Loucy (cell line): ENCODE data around the gene USB1.

Experiments used
- H2AFZ ChIP-seq: fragments of 200-600 bp; sonication (generic); 2 replicates; pipeline ENCODE4 v1.6.0; 2016; ENCODE audit warnings: antibody characterized with exemption, mild to moderate bottlenecking, low read length, moderate library complexity
- H3F3A ChIP-seq: fragments of 200-600 bp; 2 replicates; pipeline ENCODE4 v1.6.0; 2016; ENCODE audit warnings: antibody characterized with exemption, low read depth, mild to moderate bottlenecking
- H3K27me3 ChIP-seq: fragments of 200-600 bp; sonication (generic); 2 replicates; pipeline ENCODE4 v1.6.1; 2014; ENCODE audit warnings: low read length, mild to moderate bottlenecking; ENCODE audit not compliant: insufficient read depth, poor library complexity, severe bottlenecking
- H3K36me3 ChIP-seq: fragments of 200-600 bp; sonication (generic); 2 replicates; pipeline ENCODE4 v1.6.1; 2016; ENCODE audit warnings: low read length; ENCODE audit not compliant: insufficient read depth
- H3K4me1 ChIP-seq: fragments of 200-600 bp; sonication (generic); 2 replicates; pipeline ENCODE4 v1.5.1; 2014; ENCODE audit warnings: low read length, mild to moderate bottlenecking; ENCODE audit not compliant: insufficient read depth, poor library complexity, severe bottlenecking
- H3K4me2 ChIP-seq: fragments of 200-600 bp; sonication (generic); 2 replicates; pipeline ENCODE4 v1.6.0; 2014; ENCODE audit warnings: antibody characterized with exemption, low read length, low read depth, mild to moderate bottlenecking; ENCODE audit not compliant: poor library complexity, severe bottlenecking
- H3K4me3 ChIP-seq: fragments of 200-600 bp; sonication (generic); 2 replicates; pipeline ENCODE4 v1.5.1; 2014; ENCODE audit warnings: low read length, mild to moderate bottlenecking, mixed read lengths; ENCODE audit not compliant: poor library complexity, severe bottlenecking
- H3K79me2 ChIP-seq: fragments of 200-600 bp; sonication (generic); 2 replicates; pipeline ENCODE4 v1.6.1; 2014; ENCODE audit warnings: low read length; ENCODE audit not compliant: insufficient read depth
- H3K9ac ChIP-seq: fragments of 200-600 bp; sonication (generic); 2 replicates; pipeline ENCODE4 v1.6.0; 2014; ENCODE audit warnings: mild to moderate bottlenecking, low read depth, low read length, moderate library complexity; ENCODE audit not compliant: poor library complexity, severe bottlenecking
- H3K9me2 ChIP-seq: fragments of 200-600 bp; sonication (generic); replicated peaks from 2 replicates; pipeline ENCODE4 v1.6.1; 2016; ENCODE audit warnings: low read depth, low read length, mixed read lengths
- H3K9me3 ChIP-seq: fragments of 200-600 bp; sonication (generic); 2 replicates; pipeline ENCODE4 v1.6.1; 2014; ENCODE audit warnings: mild to moderate bottlenecking, antibody characterized with exemption, low read length, low read depth; ENCODE audit not compliant: insufficient read depth
- H4K20me1 ChIP-seq: fragments of 200-600 bp; sonication (generic); 2 replicates; pipeline ENCODE4 v1.6.0; 2014; ENCODE audit warnings: antibody characterized with exemption, low read length, mild to moderate bottlenecking; ENCODE audit not compliant: insufficient read depth, poor library complexity, severe bottlenecking
- EZH2phosphoT487 ChIP-seq: fragments of 200-600 bp; IDR thresholded peaks from 2 replicates; pipeline ENCODE4 v1.6.1; 2018; ENCODE audit warnings: antibody characterized with exemption, mild to moderate bottlenecking, moderate library complexity, borderline replicate concordance
- TF ChIP-seq, protein P1 (sequence below): fragments of 200-600 bp; sonication (generic); conservative IDR thresholded peaks from 2 replicates; pipeline ENCODE4 v1.5.1; 2014; ENCODE audit warnings: mild to moderate bottlenecking, antibody characterized with exemption, low read length

The USB1 gene

DNA sequence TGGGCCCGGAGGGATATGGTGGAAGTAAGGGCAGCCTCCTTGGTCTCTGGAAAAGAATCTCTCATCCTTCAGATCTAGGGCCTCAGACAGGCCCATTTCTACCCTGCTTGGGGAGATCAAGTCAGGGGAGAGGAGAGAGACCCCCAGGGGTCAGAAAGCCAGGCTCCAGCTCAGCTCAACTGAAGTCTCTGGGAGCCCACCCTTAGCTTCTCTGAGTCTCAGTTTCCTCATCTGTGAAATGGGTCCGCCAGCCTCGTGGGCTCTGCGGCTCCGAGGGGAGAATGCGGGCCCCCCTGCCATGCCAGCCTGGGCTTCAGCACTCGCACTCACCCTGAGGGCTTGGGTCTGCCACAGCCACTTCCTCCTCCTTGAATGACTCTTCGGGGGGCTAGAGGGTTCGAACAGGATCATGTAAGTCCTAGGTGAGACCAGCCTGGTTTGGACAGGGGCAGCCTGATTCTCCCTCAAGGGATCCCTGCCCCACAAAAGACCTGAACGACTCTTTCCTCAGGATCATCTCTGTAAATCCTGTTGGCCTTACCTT is 37.0 kb upstream of the USB1 start:
- Histone ChIP-seq H3K4me3 (no peak overlapping the region), H3K79me2 (no peaks in the 10 kb centered on the region), H3K9ac (no peak overlapping the region), H3K4me2 (no peak overlapping the region), H3K27me3 (no peaks in the 10 kb centered on the region), H2AFZ (no peak overlapping the region), H3K36me3 (no peaks in the 10 kb centered on the region), H4K20me1 (no peaks in the 10 kb centered on the region), H3K9me2 (no peaks in the 10 kb centered on the region), H3K4me1 (no peaks in the 10 kb centered on the region), H3F3A (no peaks in the 10 kb centered on the region), H3K9me3 (no peaks in the 10 kb centered on the region)
- TF ChIP-seq, protein P1, sequence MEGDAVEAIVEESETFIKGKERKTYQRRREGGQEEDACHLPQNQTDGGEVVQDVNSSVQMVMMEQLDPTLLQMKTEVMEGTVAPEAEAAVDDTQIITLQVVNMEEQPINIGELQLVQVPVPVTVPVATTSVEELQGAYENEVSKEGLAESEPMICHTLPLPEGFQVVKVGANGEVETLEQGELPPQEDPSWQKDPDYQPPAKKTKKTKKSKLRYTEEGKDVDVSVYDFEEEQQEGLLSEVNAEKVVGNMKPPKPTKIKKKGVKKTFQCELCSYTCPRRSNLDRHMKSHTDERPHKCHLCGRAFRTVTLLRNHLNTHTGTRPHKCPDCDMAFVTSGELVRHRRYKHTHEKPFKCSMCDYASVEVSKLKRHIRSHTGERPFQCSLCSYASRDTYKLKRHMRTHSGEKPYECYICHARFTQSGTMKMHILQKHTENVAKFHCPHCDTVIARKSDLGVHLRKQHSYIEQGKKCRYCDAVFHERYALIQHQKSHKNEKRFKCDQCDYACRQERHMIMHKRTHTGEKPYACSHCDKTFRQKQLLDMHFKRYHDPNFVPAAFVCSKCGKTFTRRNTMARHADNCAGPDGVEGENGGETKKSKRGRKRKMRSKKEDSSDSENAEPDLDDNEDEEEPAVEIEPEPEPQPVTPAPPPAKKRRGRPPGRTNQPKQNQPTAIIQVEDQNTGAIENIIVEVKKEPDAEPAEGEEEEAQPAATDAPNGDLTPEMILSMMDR = no peak
- no peak for TF ChIP-seq EZH2phosphoT487

DNA sequence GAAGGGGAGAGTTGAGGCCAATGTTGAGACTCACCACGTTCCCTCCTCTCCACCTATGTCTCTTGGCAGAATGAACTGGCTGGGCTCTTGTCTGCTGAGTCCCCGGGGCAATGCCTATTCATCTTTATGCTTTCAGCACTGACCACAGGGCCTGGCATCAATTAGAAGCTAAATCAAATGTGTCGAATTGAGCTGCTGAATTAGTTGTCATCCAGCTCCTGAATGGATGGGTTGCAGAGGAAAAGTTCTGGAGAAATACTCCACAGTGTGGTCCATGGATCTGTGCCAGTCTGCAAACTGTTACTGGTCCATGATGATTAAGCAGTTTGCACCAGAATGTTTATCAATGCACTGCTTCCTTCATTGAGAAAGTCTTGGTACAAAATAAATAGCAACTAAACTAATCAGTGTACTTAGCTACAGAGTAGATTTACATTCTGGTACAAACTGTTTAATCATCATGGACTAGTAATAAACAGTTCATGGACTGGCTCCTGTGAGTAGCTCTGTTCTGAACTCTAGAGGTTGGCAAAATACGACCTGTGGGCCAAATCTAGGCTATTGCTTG is 34.9 kb upstream of the USB1 start:
- Histone ChIP-seq H3K9ac (no peak overlapping the region), H3K4me1 (peaks cover 6% of the 10 kb centered on the region), H2AFZ (no peak overlapping the region), H3K4me3 (no peak overlapping the region), H3K9me2 (no peaks in the 10 kb centered on the region), H3K79me2 (no peaks in the 10 kb centered on the region), H3K4me2 (no peak overlapping the region), H3F3A (no peaks in the 10 kb centered on the region), H3K36me3 (no peaks in the 10 kb centered on the region), H3K9me3 (no peaks in the 10 kb centered on the region), H4K20me1 (no peaks in the 10 kb centered on the region), H3K27me3 (no peaks in the 10 kb centered on the region)
- TF ChIP-seq EZH2phosphoT487 = no peak
- TF ChIP-seq, protein P1 = no peak

DNA sequence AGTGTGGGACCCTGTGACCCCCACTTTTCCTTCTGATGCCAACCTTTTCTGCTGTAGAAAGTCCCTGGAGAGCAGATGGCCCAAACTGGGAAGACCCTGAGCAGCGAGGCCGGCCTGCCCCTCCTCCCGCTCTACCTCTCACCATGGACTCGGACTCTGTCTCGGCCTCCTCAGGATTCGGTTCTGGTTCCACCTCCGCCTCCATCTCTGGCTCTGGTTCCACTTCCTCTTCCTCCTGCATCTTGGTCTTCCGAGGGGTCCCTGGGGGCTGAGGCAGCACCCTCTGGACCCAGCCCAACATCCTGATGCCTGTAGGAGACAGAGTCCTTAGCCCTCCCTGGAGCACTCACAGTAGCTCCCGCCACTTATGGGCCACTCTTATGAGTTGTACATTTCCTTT is 34.2 kb upstream of the USB1 start:
- Histone ChIP-seq H3K4me2 (no peak overlapping the region), H3K36me3 (no peaks in the 10 kb centered on the region), H3K9me2 (no peaks in the 10 kb centered on the region), H3F3A (no peaks in the 10 kb centered on the region), H3K4me3 (no peak overlapping the region), H3K9ac (no peak overlapping the region), H3K4me1 (peaks cover 11% of the 10 kb centered on the region), H2AFZ (no peak overlapping the region), H4K20me1 (no peaks in the 10 kb centered on the region), H3K79me2 (no peaks in the 10 kb centered on the region), H3K9me3 (no peaks in the 10 kb centered on the region), H3K27me3 (no peaks in the 10 kb centered on the region)
- TF ChIP-seq EZH2phosphoT487 = no peak
- TF ChIP-seq, protein P1 = no peak
